OCI-LY3 (cell line): ENCODE results near the gene CENPL.
"Not testable (repeated sequence)": the region's sequence is repeated elsewhere in the genome, so short reads cannot be mapped to it uniquely, and the experiment has no call there.

Experiments
- H2AFZ ChIP-seq: fragments of 200-600, 300-600 bp; shearing (Covaris generic); 2 replicates; pipeline ENCODE4 v1.6.0; 2014; ENCODE audit warnings: antibody characterized with exemption, low read depth, low read length
- H3K27ac ChIP-seq: fragments of 200-600, 300-600 bp; sonication (generic); 2 replicates; pipeline ENCODE4 v1.5.1; 2014; ENCODE audit warnings: mild to moderate bottlenecking, low read length, moderate library complexity, mixed read lengths
- H3K27me3 ChIP-seq: fragments of 200-600, 300-600 bp; sonication (generic); 2 replicates; pipeline ENCODE4 v1.6.1; 2014; ENCODE audit warnings: low read depth, low read length, mixed read lengths
- H3K36me3 ChIP-seq: fragments of 200-600, 300-600 bp; sonication (generic); replicated peaks from 2 replicates; pipeline ENCODE3; 2014; ENCODE audit warnings: low read depth, low read length, mixed read lengths
- H3K4me1 ChIP-seq: fragments of 300-600, 200-600 bp; sonication (generic); 2 replicates; pipeline ENCODE4 v1.6.1; 2014; ENCODE audit warnings: low read length, mixed read lengths
- H3K4me2 ChIP-seq: fragments of 200-600, 300-600 bp; sonication (generic); 2 replicates; pipeline ENCODE4 v1.6.1; 2014; ENCODE audit warnings: low read length, mixed read lengths
- H3K4me3 ChIP-seq: fragments of 300-600, 200-600 bp; sonication (generic); 2 replicates; pipeline ENCODE4 v1.5.1; 2014; ENCODE audit warnings: antibody characterized with exemption, mild to moderate bottlenecking, low read length, moderate library complexity
- H3K79me2 ChIP-seq: fragments of 300-600, 200-600 bp; shearing (Covaris generic); 2 replicates; pipeline ENCODE4 v1.6.1; 2014; ENCODE audit warnings: mild to moderate bottlenecking, low read length, mixed read lengths
- H3K9ac ChIP-seq: fragments of 300-600, 200-600 bp; shearing (Covaris generic); 2 replicates; pipeline ENCODE4 v1.6.0; 2014; ENCODE audit warnings: mild to moderate bottlenecking, low read length, moderate library complexity
- H3K9me3 ChIP-seq: fragments of 200-600, 300-600 bp; shearing (Covaris generic); 2 replicates; pipeline ENCODE4 v1.6.1; 2014; ENCODE audit warnings: low read length, mixed read lengths; ENCODE audit not compliant: insufficient read depth
- H4K20me1 ChIP-seq: fragments of 200-600, 300-600 bp; sonication (generic); 2 replicates; pipeline ENCODE4 v1.6.1; 2016; ENCODE audit warnings: low read length, mixed read lengths; ENCODE audit not compliant: insufficient read depth
- EZH2phosphoT487 ChIP-seq: fragments of 200-600 bp; shearing (Covaris generic); IDR thresholded peaks from 2 replicates; pipeline ENCODE4 v1.6.1; 2018; ENCODE audit warnings: antibody characterized with exemption, mixed run types, low read depth
- TF ChIP-seq, protein P1 (sequence below): fragments of 200-600, 300-600 bp; sonication (generic); IDR thresholded peaks from 2 replicates; pipeline ENCODE4 v1.5.1; 2014; ENCODE audit warnings: antibody characterized with exemption, low read length, low read depth

Gene CENPL

GRCh38 chr1:173768827-173769226 lies 55.9 kb downstream of the CENPL start:
- Histone ChIP-seq H3K9me3 (no peaks in the 10 kb centered on the region), H3K79me2 (no peaks in the 10 kb centered on the region), H3K4me1 (peaks cover 13% of the 10 kb centered on the region; the same call in 1 of the 2 replicates), H3K4me2 (no peak overlapping the region), H3K9ac (no peak overlapping the region), H3K4me3 (no peak overlapping the region), H3K27me3 (no peaks in the 10 kb centered on the region), H3K27ac (no peak overlapping the region), H3K36me3 (peaks cover 5% of the 10 kb centered on the region), H4K20me1 (no peaks in the 10 kb centered on the region), H2AFZ (no peak overlapping the region)
- TF ChIP-seq, protein P1, sequence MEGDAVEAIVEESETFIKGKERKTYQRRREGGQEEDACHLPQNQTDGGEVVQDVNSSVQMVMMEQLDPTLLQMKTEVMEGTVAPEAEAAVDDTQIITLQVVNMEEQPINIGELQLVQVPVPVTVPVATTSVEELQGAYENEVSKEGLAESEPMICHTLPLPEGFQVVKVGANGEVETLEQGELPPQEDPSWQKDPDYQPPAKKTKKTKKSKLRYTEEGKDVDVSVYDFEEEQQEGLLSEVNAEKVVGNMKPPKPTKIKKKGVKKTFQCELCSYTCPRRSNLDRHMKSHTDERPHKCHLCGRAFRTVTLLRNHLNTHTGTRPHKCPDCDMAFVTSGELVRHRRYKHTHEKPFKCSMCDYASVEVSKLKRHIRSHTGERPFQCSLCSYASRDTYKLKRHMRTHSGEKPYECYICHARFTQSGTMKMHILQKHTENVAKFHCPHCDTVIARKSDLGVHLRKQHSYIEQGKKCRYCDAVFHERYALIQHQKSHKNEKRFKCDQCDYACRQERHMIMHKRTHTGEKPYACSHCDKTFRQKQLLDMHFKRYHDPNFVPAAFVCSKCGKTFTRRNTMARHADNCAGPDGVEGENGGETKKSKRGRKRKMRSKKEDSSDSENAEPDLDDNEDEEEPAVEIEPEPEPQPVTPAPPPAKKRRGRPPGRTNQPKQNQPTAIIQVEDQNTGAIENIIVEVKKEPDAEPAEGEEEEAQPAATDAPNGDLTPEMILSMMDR: no peak
- TF ChIP-seq EZH2phosphoT487: no peak

- H2AFZ ChIP-seq: no peak overlapping the region
These were observed 56.5 kb downstream of the CENPL start for GRCh38 chr1:173768206-173768605.

DNA sequence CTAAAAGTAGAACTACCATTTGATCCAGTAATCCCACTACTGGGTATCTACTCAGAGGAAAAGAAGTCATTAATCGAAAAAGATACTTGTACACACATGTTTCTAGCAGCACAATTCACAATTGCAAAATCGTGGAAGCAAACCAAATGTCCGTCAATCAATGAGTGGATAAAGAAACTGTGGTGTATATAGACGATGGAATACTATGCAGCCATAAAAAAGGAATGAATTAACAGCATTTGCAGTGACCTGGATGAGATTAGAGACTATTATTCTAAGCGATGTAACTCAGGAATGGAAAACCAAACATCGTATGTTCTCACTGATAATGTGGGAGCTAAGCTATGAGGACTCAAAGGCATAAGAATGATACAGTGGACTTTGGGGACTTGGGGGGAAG lies 60.4 kb downstream of the CENPL start:
- H3K27me3 ChIP-seq, H3K9ac ChIP-seq, H4K20me1 ChIP-seq, H3K36me3 ChIP-seq, H3K9me3 ChIP-seq, H2AFZ ChIP-seq, H3K4me1 ChIP-seq, H3K4me3 ChIP-seq, H3K4me2 ChIP-seq, H3K27ac ChIP-seq, H3K79me2 ChIP-seq: not testable (repeated sequence)

More at GRCh38 chr1:173768206-173768605, 56.5 kb downstream of the CENPL start:
- Histone ChIP-seq H3K9me3 (no peaks in the 10 kb centered on the region), H3K9ac (no peak overlapping the region), H3K27ac (no peak overlapping the region), H3K4me3 (no peak overlapping the region), H3K4me2 (no peak overlapping the region), H3K4me1 (peaks cover 9% of the 10 kb centered on the region; the same call in 1 of the 2 replicates), H4K20me1 (no peaks in the 10 kb centered on the region), H3K79me2 (no peaks in the 10 kb centered on the region), H3K36me3 (peaks cover 5% of the 10 kb centered on the region), H3K27me3 (no peaks in the 10 kb centered on the region)
- TF ChIP-seq EZH2phosphoT487: no peak
- TF ChIP-seq, protein P1: no peak

DNA sequence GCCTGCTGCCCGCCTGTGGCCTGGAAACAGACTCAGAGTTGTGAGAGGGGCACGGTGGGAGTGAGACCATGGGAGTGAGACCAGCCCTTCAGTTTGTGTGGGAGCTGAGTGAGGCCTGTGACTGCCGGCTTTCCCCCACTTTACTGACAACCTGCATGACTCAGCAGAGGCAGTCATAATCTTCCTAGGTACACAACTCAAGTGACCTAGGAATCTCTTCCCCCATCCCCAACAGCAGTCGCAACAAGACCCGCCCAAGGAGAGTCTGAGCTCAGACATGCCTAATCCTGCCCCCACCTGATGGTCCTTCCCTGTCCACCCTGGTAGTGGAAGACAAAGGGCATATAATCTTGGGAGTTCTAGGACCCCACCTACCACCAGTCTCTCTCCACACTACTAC lies 65.7 kb downstream of the CENPL start:
- H2AFZ ChIP-seq: no peak overlapping the region
- H3K36me3 ChIP-seq: peaks cover 35% of the 10 kb centered on the region
- no peak for TF ChIP-seq EZH2phosphoT487
- TF ChIP-seq, protein P1: no peak
- no peak overlapping the region for H3K4me2 ChIP-seq
- H3K27me3 ChIP-seq: no peaks in the 10 kb centered on the region
- no peak overlapping the region for H3K27ac ChIP-seq
- H3K4me1 ChIP-seq: no peaks in the 10 kb centered on the region
- H3K79me2 ChIP-seq: no peaks in the 10 kb centered on the region
- no peaks in the 10 kb centered on the region for H4K20me1 ChIP-seq
- H3K9me3 ChIP-seq: no peaks in the 10 kb centered on the region
- no peak overlapping the region for H3K4me3 ChIP-seq
- no peak overlapping the region for H3K9ac ChIP-seq

GRCh38 chr1:173758110-173758509 lies 66.6 kb downstream of the CENPL start:
- Histone ChIP-seq H3K9me3 (no peaks in the 10 kb centered on the region), H3K27me3 (no peaks in the 10 kb centered on the region), H3K27ac (no peak overlapping the region), H3K4me1 (no peaks in the 10 kb centered on the region), H3K79me2 (no peaks in the 10 kb centered on the region), H2AFZ (no peak overlapping the region), H3K4me3 (no peak overlapping the region), H3K9ac (no peak overlapping the region), H4K20me1 (no peaks in the 10 kb centered on the region), H3K4me2 (no peak overlapping the region), H3K36me3 (peaks cover 38% of the 10 kb centered on the region)
- TF ChIP-seq, protein P1: no peak
- TF ChIP-seq EZH2phosphoT487: no peak
